Liver (tissue), 9 donors: Measurements from ENCODE around the gene SUGCT. TPM values are rescaled to one million over a fixed set of nuclear protein-coding genes. Genes with fewer than 3 reads are reported as not detected.

Experiments used
- DNase-seq: peaks from one replicate; pipeline ENCODE4 v3.0.0-alpha.2; 2017; ENCODE audit warnings: low spot score
- H3K27ac ChIP-seq, 2 donors: one replicate each; pipeline ENCODE4 v1.7.0; 2013; ENCODE audit warnings: inconsistent platforms in 2 of 2, low read length in 2 of 2, control low read depth in 1 of 2, low read depth in 1 of 2, mild to moderate bottlenecking in 1 of 2
- H3K27me3 ChIP-seq, 4 donors: one replicate each; pipeline versions ENCODE4 v1.6.1 to v1.7.0; 2013; ENCODE audit warnings: low read length in 3 of 4, inconsistent platforms in 1 of 4, mild to moderate bottlenecking in 1 of 4, moderate library complexity in 1 of 4; ENCODE audit not compliant: control insufficient read depth in 4 of 4, insufficient read depth in 4 of 4
- H3K36me3 ChIP-seq, 4 donors: one replicate each; pipeline versions ENCODE4 v1.6.1 to v1.7.0; 2013; ENCODE audit warnings: low read length in 3 of 4, mild to moderate bottlenecking in 3 of 4, low read depth in 1 of 4, moderate library complexity in 1 of 4; ENCODE audit not compliant: control insufficient read depth in 4 of 4, insufficient read depth in 3 of 4
- H3K4me1 ChIP-seq, 4 donors: one replicate each; pipeline versions ENCODE4 v1.6.1 to v1.7.0; 2013; ENCODE audit warnings: low read length in 3 of 4, mild to moderate bottlenecking in 3 of 4, moderate library complexity in 1 of 4; ENCODE audit not compliant: control insufficient read depth in 4 of 4, insufficient read depth in 4 of 4
- H3K4me3 ChIP-seq, 3 donors: one replicate each; pipeline versions ENCODE4 v1.6.1 to v1.7.0; 2013; ENCODE audit warnings: low read length in 3 of 3, control low read depth in 1 of 3, low read depth in 1 of 3, mild to moderate bottlenecking in 1 of 3
- H3K9ac ChIP-seq, 2 donors: one replicate each; pipeline ENCODE4 v1.7.0; 2013; ENCODE audit warnings: low read length in 2 of 2, mild to moderate bottlenecking in 2 of 2, moderate library complexity in 2 of 2, control low read depth in 1 of 2, low read depth in 1 of 2
- H3K9me3 ChIP-seq, 4 donors: one replicate each; pipeline versions ENCODE4 v1.6.1 to v1.7.0; 2013; ENCODE audit warnings: low read length in 3 of 4; ENCODE audit not compliant: control insufficient read depth in 4 of 4
- ATF3 ChIP-seq: IDR thresholded peaks from 2 replicates; pipeline ENCODE4 v1.6.1; 2016; ENCODE audit warnings: antibody characterized with exemption
- CTCF ChIP-seq: fragments of 150-350 bp; IDR thresholded peaks from 2 replicates; pipeline ENCODE4 v1.5.1; 2017; ENCODE audit warnings: improper control_type of control experiment, low read depth, low read length; ENCODE audit not compliant: missing input control
- EGR1 ChIP-seq, 2 donors: IDR thresholded peaks; 2 replicates each; pipeline ENCODE4 v1.6.1; 2016 to 2018; ENCODE audit warnings: antibody characterized with exemption in 2 of 2, low read depth in 2 of 2
- FOXA1 ChIP-seq: IDR thresholded peaks from 2 replicates; pipeline ENCODE4 v1.6.1; 2016; ENCODE audit warnings: antibody characterized with exemption
- FOXA2 ChIP-seq: IDR thresholded peaks from 2 replicates; pipeline ENCODE4 v1.6.1; 2016; ENCODE audit warnings: antibody characterized with exemption
- HNF4A ChIP-seq, 2 donors: conservative IDR thresholded peaks; 2 replicates each; pipeline ENCODE4 v1.6.1; 2016; ENCODE audit warnings: antibody characterized with exemption in 2 of 2, mild to moderate bottlenecking in 2 of 2
- JUND ChIP-seq, 2 donors: IDR thresholded peaks; 2 replicates each; pipeline ENCODE4 v1.6.1; 2016; ENCODE audit warnings: antibody characterized with exemption in 2 of 2
- MAX ChIP-seq: IDR thresholded peaks from 2 replicates; pipeline ENCODE4 v1.6.1; 2016; ENCODE audit warnings: antibody characterized with exemption
- NR2F2 ChIP-seq: IDR thresholded peaks from 2 replicates; pipeline ENCODE4 v1.6.1; 2016; ENCODE audit warnings: antibody characterized with exemption
- RAD21 ChIP-seq, 2 donors: IDR thresholded peaks; 2 replicates each; pipeline ENCODE4 v1.6.1; 2016; ENCODE audit warnings: antibody characterized with exemption in 2 of 2, mild to moderate bottlenecking in 2 of 2
- REST ChIP-seq: IDR thresholded peaks from 2 replicates; pipeline ENCODE4 v1.6.1; 2016; ENCODE audit warnings: antibody characterized with exemption, mild to moderate bottlenecking
- RXRA ChIP-seq, 2 donors: IDR thresholded peaks; 2 replicates each; pipeline ENCODE4 v1.6.1; 2017 to 2018; ENCODE audit warnings: antibody characterized with exemption in 2 of 2, mild to moderate bottlenecking in 1 of 2
- SP1 ChIP-seq: IDR thresholded peaks from 2 replicates; pipeline ENCODE4 v1.6.1; 2018; ENCODE audit warnings: antibody characterized with exemption, mild to moderate bottlenecking
- TAF1 ChIP-seq: conservative IDR thresholded peaks from 2 replicates; pipeline ENCODE4 v1.6.1; 2016; ENCODE audit warnings: antibody characterized with exemption, mild to moderate bottlenecking
- YY1 ChIP-seq: IDR thresholded peaks from 2 replicates; pipeline ENCODE4 v1.6.1; 2016; ENCODE audit warnings: antibody characterized with exemption, mild to moderate bottlenecking
- ZBTB33 ChIP-seq: IDR thresholded peaks from 2 replicates; pipeline ENCODE4 v1.6.1; 2016; ENCODE audit warnings: antibody characterized with exemption
- WGBS: extraction: QIAGEN DNeasy Blood & Tissue Kit; methylation state at CpG from one replicate; pipeline ENCODE4 v1.1.7; 2013; 5-methylcytosine and 5-hydroxymethylcytosine counted together
- polyA plus RNA-seq, 2 donors: library from polyadenylated mRNA; stranded (reverse) in 1 of 2; unstranded in 1 of 2; fragments of 200-250 nt in 1 of 2; fragments of >200 nt in 1 of 2; fragmentation: Nextera tagmentation in 1 of 2; extraction: Ambion mirVana in 1 of 2; gene quantifications; one replicate each; pipeline versions ENCODE4 v1.2.1 to v1.2.3, GENCODE V29; 2013 to 2015
- total RNA-seq, 2 donors: library from RNA; depleted of rRNA; stranded (reverse); fragments of >200 nt; gene quantifications; one replicate each; pipeline ENCODE4 v1.2.3, GENCODE V29; 2014
- donor health status: healthy.
- donor health status: healthy.
- donor health status: healthy.
- donor health status: healthy.
- donor health status: healthy.

SUGCT gene
- total and polyA plus RNA-seq, 4 donors: 6.2 to 11.9 (median 9.9) TPM

GRCh38 chr7:40811666-40812065 lies 676.9 kb downstream of the SUGCT start:
- H3K4me1 ChIP-seq: no peaks in the 10 kb centered on the region
- WGBS: 96% methylated on average over 1 of the region's 1 CpG
- peaks cover 0 to 7% (median 0%) of the 10 kb centered on the region in 4 donors for H3K36me3 ChIP-seq

More at GRCh38 chr7:40811666-40812065, 676.9 kb downstream of the SUGCT start:
- TF ChIP-seq ATF3 (no peak), FOXA2 (no peak), MAX (no peak), HNF4A (conservative IDR thresholded peaks at IDR 0.05) (no peak), RXRA (IDR thresholded peaks at IDR 0.05) (no peak), ZBTB33 (no peak), FOXA1 (no peak), YY1 (no peak), CTCF (no peak), TAF1 (no peak), EGR1 (IDR thresholded peaks at IDR 0.05; ENCODE audit: low read depth in 2 of 2) (no peak), REST (no peak), NR2F2 (no peak), RAD21 (IDR thresholded peaks at IDR 0.05) (no peak), JUND (IDR thresholded peaks at IDR 0.05) (no peak), SP1 (no peak)
- no peak for DNase-seq
- peaks cover 0 to 4% (median 0%) of the 10 kb centered on the region in 4 donors for H3K9me3 ChIP-seq
- H3K27ac ChIP-seq: no peak overlapping the region
- no peaks in the 10 kb centered on the region for H3K27me3 ChIP-seq
- no peak overlapping the region for H3K9ac ChIP-seq
- no peak overlapping the region for H3K4me3 ChIP-seq
